ENCODE measurements around the gene ZCCHC7.

- TF ChIP-seq RAD21 (IDR thresholded peaks at IDR 0.05; ENCODE audit: low read depth) = no peak
- TF ChIP-seq JUND (IDR thresholded peaks at IDR 0.05) = no peak
These were observed 174.8 kb downstream of the ZCCHC7 start for GRCh38 chr9:37295178-37295577.

Measured in HCT116 (cell line).